ENCODE measurements around the gene PPFIA4. TPM values are rescaled to one million over a fixed set of nuclear protein-coding genes. Genes with fewer than 3 reads are reported as not detected.
A peak's percentile ranks its signal among the peaks of the same experiment; 100 is the strongest.
"Not testable (repeated sequence)": the region's sequence is repeated elsewhere in the genome, so short reads cannot be mapped to it uniquely, and the experiment has no call there.

The PPFIA4 gene
- polyA plus RNA-seq, 3 donors from 2014 or later = not detected

- H3K4me1 Mint-ChIP-seq = peaks cover 12 to 24% of the 10 kb centered on the region in 2 donors
- no peaks in the 10 kb centered on the region for H3K36me3 Mint-ChIP-seq
- H3K9me3 Mint-ChIP-seq = no peaks in the 10 kb centered on the region
- no peak overlapping the region for H3K27ac Mint-ChIP-seq
- DNase-seq = no peak
- no peak overlapping the region for H3K4me3 Mint-ChIP-seq
- H3K27me3 Mint-ChIP-seq (ENCODE audit: low read depth in 3 of 3) = peaks cover 3 to 10% (median 10%) of the 10 kb centered on the region in 3 donors
Measured at GRCh38 chr1:203001986-203002385, 24.3 kb upstream of the PPFIA4 start.

DNA sequence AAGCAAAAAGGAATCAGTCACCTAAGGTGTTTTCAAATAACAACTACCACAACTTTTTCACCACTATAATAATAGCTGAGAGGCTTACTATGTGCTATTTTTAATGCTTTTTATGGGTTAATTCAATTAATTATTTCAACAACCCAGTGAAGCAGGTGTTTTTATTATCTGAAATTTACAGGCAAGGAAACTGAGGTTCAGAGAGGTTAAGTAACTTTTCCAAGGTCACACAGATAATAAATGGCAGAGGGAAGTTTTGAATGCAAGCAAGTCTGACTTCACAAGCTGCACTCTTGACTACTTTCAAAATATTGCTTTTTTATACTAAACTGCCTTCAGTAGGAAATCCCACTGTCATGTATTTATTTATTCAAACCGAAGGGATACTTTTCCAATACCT is 23.3 kb upstream of the PPFIA4 start:
- H3K4me3 Mint-ChIP-seq = no peak overlapping the region
- DNase-seq = no peak
- no peak overlapping the region for H3K27ac Mint-ChIP-seq
- no peaks in the 10 kb centered on the region for H3K9me3 Mint-ChIP-seq
- H3K36me3 Mint-ChIP-seq = no peaks in the 10 kb centered on the region
- H3K4me1 Mint-ChIP-seq = peaks cover 19 to 29% of the 10 kb centered on the region in 2 donors
- H3K27me3 Mint-ChIP-seq (ENCODE audit: low read depth in 3 of 3) = peaks cover 5 to 18% (median 10%) of the 10 kb centered on the region in 3 donors

- H3K36me3 Mint-ChIP-seq, H3K9me3 Mint-ChIP-seq, DNase-seq: not testable (repeated sequence)
- peak overlapping the region in 5 of 6 donors; percentile 21 to 99 (median 97) for H3K27ac Mint-ChIP-seq
- peak overlapping the region; percentile 91 to 98 (median 93) for H3K4me3 Mint-ChIP-seq
- peaks cover 5 to 15% (median 5%) of the 10 kb centered on the region in 3 donors for H3K27me3 Mint-ChIP-seq (ENCODE audit: low read depth in 3 of 3)
- peaks cover 25 to 36% of the 10 kb centered on the region in 2 donors for H3K4me1 Mint-ChIP-seq
Measured at GRCh38 chr1:203005395-203006142, 20.7 kb upstream of the PPFIA4 start.

DNA sequence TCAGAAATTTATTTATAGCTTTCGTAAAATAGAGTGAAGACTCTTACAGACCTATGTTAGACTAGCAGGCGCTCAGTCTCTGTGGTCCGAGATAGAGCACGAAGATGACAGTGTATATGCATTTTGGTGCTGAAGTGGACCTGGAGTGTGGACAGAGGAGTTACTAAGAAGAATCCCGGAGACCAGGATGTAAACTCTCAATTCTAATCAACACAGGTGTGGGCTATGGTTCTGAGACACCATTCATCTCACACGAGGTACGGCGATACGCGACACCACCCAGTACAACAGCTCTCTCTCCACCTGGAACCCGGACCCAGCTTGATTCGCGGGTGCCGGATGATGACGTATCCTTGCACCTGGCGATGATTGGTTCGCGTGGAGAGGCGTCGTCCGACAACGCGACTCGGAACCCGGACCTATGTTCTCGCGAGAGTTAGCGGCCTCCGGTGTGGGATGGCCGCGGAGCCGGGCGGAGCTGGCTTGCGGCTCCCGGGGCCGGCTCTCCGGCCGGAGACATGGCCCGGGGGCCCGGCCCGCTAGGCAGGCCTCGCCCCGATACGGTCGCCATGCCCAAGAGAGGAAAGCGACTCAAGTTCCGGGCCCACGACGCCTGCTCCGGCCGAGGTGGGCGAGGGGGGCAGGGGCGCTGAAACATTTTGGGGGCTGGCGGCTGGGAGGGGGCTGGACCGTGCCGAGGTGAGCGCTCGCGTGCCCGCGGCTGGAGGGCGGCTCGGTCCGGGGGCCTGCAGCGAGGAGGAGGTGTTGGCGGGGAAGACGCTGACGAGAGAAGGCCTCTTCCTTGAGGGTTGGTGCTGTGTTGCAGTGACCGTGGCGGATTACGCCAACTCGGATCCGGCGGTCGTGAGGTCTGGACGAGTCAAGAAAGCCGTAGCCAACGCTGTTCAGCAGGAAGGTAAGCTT is 19.1 kb upstream of the PPFIA4 start, which contains the start of gene TMEM183A:
Gene TMEM183A, plus strand, starts transcription at position 427 of the 924 bp plus-strand sequence. Its CDS starts 92 bp downstream, at position 519.
- no peaks in the 10 kb centered on the region for H3K9me3 Mint-ChIP-seq

GRCh38 chr1:203009185-203009584 is 17.1 kb upstream of the PPFIA4 start:
- Mint-ChIP-seq H3K36me3 (peaks cover 11 to 20% (median 12%) of the 10 kb centered on the region in 3 donors), H3K27me3 (ENCODE audit: low read depth in 3 of 3) (peaks cover 5 to 15% (median 5%) of the 10 kb centered on the region in 3 donors), H3K9me3 (no peaks in the 10 kb centered on the region), H3K4me1 (peaks cover 35 to 58% of the 10 kb centered on the region in 2 donors), H3K4me3 (peak overlapping the region in 4 of 5 donors; percentile 91 to 96 (median 93)), H3K27ac (peak overlapping the region in 3 of 6 donors; percentile 26 to 96 (median 82))
- DNase-seq = no peak

More for the DNA sequence above, 19.1 kb upstream of the PPFIA4 start, which contains the start of gene TMEM183A:
- peak within 1 kb of the TSS; percentile 97 to 99 (median 98) for H3K27ac Mint-ChIP-seq
- peaks cover 5 to 15% (median 5%) of the 10 kb centered on the region in 3 donors for H3K27me3 Mint-ChIP-seq (ENCODE audit: low read depth in 3 of 3)
- peaks cover 3 to 12% (median 6%) of the 10 kb centered on the region in 3 donors for H3K36me3 Mint-ChIP-seq
- peak; percentile 93 to 95 (median 94) for DNase-seq
- H3K4me1 Mint-ChIP-seq = peaks cover 31 to 45% of the 10 kb centered on the region in 2 donors
- H3K4me3 Mint-ChIP-seq = peak within 1 kb of the TSS; percentile 91 to 98 (median 93)

DNA sequence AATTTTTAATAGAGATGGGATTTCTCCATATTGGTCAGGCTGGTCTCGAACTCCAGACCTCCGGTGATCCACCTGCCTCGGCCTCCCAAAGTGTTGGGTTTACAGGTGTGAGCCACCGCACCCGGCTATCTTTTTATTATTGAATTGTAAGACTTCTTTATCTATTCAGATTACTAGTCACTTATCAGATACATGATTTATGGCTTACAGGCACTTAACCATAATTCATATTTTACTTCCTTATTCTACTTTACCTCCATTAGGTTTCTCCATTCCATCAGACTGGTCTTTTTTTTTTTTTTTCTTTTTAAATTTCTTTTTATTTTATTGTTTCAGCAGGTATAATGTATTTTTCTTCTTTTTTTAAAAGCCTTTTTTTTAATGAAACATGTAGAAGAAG is 14.7 kb upstream of the PPFIA4 start:
- DNase-seq = no peak
- Mint-ChIP-seq H3K9me3 (no peaks in the 10 kb centered on the region), H3K36me3 (peaks cover 21 to 40% (median 25%) of the 10 kb centered on the region in 3 donors), H3K27ac (no peak overlapping the region), H3K4me3 (no peak overlapping the region), H3K27me3 (ENCODE audit: low read depth in 3 of 3) (peaks cover 3 to 12% (median 5%) of the 10 kb centered on the region in 3 donors), H3K4me1 (peaks cover 31 to 60% of the 10 kb centered on the region in 2 donors)

GRCh38 chr1:203017061-203017460 is 9.2 kb upstream of the PPFIA4 start:
- H3K27ac Mint-ChIP-seq = no peak overlapping the region
- H3K36me3 Mint-ChIP-seq = peaks cover 44 to 65% (median 57%) of the 10 kb centered on the region in 3 donors
- peaks cover 8 to 30% of the 10 kb centered on the region in 2 donors for H3K4me1 Mint-ChIP-seq

GRCh38 chr1:203017692-203018091 is 8.6 kb upstream of the PPFIA4 start:
- Mint-ChIP-seq H3K27me3 (ENCODE audit: low read depth in 3 of 3) (peaks cover 0 to 3% (median 1%) of the 10 kb centered on the region in 3 donors), H3K27ac (no peak overlapping the region), H3K9me3 (no peaks in the 10 kb centered on the region), H3K36me3 (peaks cover 44 to 66% (median 52%) of the 10 kb centered on the region in 3 donors), H3K4me1 (peaks cover 7 to 24% of the 10 kb centered on the region in 2 donors), H3K4me3 (no peak overlapping the region)
- DNase-seq = no peak

More at GRCh38 chr1:203017061-203017460, 9.2 kb upstream of the PPFIA4 start:
- H3K9me3 Mint-ChIP-seq = no peaks in the 10 kb centered on the region
- peaks cover 0 to 3% (median 1%) of the 10 kb centered on the region in 3 donors for H3K27me3 Mint-ChIP-seq (ENCODE audit: low read depth in 3 of 3)
- no peak overlapping the region for H3K4me3 Mint-ChIP-seq
- no peak for DNase-seq

GRCh38 chr1:203022855-203023254 is 3.4 kb upstream of the PPFIA4 start:
- peaks cover 21 to 35% (median 32%) of the 10 kb centered on the region in 3 donors for H3K36me3 Mint-ChIP-seq
- DNase-seq; H3K27ac Mint-ChIP-seq; H3K4me3 Mint-ChIP-seq; H3K9me3 Mint-ChIP-seq; H3K27me3 Mint-ChIP-seq (ENCODE audit: low read depth in 3 of 3): not testable (repeated sequence)
- H3K4me1 Mint-ChIP-seq = peaks cover 20 to 21% of the 10 kb centered on the region in 2 donors

- Mint-ChIP-seq H3K4me1 (peaks cover 20 to 21% of the 10 kb centered on the region in 2 donors), H3K27ac (peak overlapping the region; percentile 35 to 89 (median 87)), H3K36me3 (peaks cover 10 to 20% (median 14%) of the 10 kb centered on the region in 3 donors), H3K9me3 (no peaks in the 10 kb centered on the region), H3K27me3 (ENCODE audit: low read depth in 3 of 3) (peaks cover 0 to 2% (median 2%) of the 10 kb centered on the region in 3 donors), H3K4me3 (peak overlapping the region; percentile 73 to 85 (median 82))
- DNase-seq = no peak
Measured at GRCh38 chr1:203025686-203026030, 633 bp upstream of the PPFIA4 start.

DNA sequence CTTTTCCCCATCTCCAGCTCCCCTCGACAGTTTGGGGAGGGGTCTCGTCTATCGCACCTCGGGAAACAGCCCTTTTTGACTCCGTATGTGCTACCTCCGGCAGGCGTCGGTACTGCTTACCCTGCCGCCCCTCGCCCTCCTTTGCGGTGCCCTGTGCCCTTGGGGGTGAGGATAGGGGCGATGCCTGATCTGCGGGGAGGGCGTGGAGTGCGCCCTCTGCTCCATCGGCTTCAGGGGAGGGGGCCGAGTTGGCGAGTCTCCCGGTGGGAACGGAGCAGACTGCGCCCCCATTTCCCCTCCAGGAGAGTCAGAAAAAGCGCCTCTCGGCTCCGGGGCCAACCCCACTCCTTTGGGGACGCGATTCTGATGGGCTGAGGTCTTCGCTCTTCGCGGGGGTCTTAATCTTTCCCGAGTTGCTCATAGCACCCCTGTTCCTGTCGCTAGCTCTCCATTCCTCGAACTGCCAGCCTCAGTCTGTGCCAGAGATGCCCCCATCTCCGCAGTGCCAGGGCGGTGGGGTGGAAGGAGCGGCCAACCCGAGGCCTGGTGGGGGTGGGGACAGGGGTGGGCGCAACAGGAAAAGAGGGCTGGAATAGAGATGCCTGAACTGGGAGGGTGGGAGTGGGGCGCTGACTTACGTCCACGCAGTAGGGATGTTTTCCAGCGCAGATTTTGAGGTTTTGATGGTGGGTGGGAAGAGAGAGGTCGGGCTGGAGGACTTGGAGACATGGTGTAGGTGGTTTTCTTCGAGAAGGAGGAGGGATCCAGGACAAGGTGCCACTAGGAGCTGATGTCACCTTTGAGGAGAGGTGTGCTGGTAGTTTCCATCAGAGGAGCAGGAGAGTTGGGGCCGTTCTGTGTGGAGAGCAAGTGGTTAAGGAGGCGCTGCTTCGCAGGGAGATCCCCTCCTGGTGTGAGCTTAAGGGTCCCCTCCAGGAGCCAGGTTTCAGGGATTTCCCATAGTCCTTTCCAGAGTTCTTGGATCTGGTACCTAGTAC is 674 bp downstream of the PPFIA4 start:
- DNase-seq = no peak
- Mint-ChIP-seq H3K27me3 (ENCODE audit: low read depth in 3 of 3) (peaks cover 0 to 5% (median 5%) of the 10 kb centered on the region in 3 donors), H3K36me3 (peaks cover 0 to 9% (median 4%) of the 10 kb centered on the region in 3 donors), H3K9me3 (no peaks in the 10 kb centered on the region), H3K4me1 (peaks cover 20 to 21% of the 10 kb centered on the region in 2 donors), H3K4me3 (peak overlapping the region; percentile 75 to 84 (median 78)), H3K27ac (peak overlapping the region in 4 of 6 donors; percentile 15 to 79 (median 54))

DNA sequence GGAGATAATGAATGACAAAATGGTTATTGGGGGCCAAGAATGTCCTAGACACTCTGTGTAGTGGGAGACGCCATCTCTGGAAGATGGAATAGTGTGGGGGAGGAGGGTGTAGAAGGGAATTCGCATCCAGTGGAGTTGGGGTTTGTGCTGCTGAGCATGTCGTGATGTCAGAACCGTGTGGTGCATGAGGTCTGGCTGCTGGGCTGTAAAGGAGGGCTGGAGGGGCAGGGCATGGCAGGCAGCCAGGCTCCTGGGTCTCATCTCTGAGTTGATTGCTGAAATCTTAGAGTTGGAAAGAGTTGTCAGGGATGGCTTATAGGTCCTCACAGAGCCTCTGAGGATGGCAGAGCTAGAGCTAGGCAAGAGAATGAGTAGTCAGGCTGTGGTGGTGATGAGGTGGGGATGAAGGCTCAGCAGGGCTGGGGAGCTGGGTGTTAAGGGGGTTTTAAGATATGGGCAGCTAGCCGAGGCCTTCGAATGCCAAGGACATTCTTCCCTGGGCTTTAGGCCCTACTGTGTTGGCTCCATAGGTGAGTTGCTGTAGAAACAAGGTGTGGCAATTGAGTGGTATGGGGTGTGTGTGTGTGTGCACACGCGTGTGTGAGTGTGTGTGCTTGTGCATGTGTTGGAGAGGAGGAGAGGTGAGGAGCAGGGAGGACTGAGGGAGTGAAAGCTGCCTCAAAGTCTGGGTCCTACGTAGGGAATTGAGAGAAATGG is 1.9 kb downstream of the PPFIA4 start:
- DNase-seq = no peak
- H3K4me1 Mint-ChIP-seq = peaks cover 20 to 21% of the 10 kb centered on the region in 2 donors
- H3K27me3 Mint-ChIP-seq (ENCODE audit: low read depth in 3 of 3) = peaks cover 0 to 5% (median 5%) of the 10 kb centered on the region in 3 donors
- peak overlapping the region in 2 of 5 donors; percentile 75 to 79 for H3K4me3 Mint-ChIP-seq
- peaks cover 0 to 4% (median 3%) of the 10 kb centered on the region in 3 donors for H3K36me3 Mint-ChIP-seq
- no peak overlapping the region for H3K27ac Mint-ChIP-seq
- no peaks in the 10 kb centered on the region for H3K9me3 Mint-ChIP-seq

Data from immature natural killer cell (primary cell).